ENCODE data around the gene USP48. TPM values are rescaled to one million over a fixed set of nuclear protein-coding genes. Genes with fewer than 3 reads are reported as not detected.

USP48 gene
- total and polyA plus RNA-seq, 2 of the 4 experiments (the other 2 are of a cell fraction): 24.7 to 25.0 TPM

- Histone ChIP-seq H2BK15ac (ENCODE audit: low read depth, low read length) (no peak overlapping the region), H3K18ac (ENCODE audit: low read depth, low read length) (no peak overlapping the region), H3K14ac (replicated peaks; ENCODE audit: low read depth, low read length) (no peak overlapping the region), H3K4me1 (ENCODE audit: control insufficient read depth, insufficient read depth, low read length) (no peaks in the 10 kb centered on the region), H2AK5ac (ENCODE audit: low read depth, low read length) (no peak overlapping the region), H3K9me3 (ENCODE audit: control insufficient read depth, insufficient read depth, low read length) (peaks cover 8% of the 10 kb centered on the region), H4K8ac (ENCODE audit: low read depth in 2 of 2, low read length in 2 of 2) (no peak overlapping the region), H3K9me1 (ENCODE audit: insufficient read depth, low read length) (no peaks in the 10 kb centered on the region), H3K56ac (ENCODE audit: extremely low read depth, insufficient read depth, low read length) (no peak overlapping the region), H3K27ac (ENCODE audit: insufficient read depth, low read length) (no peak overlapping the region), H3K4me2 (ENCODE audit: low read depth, low read length) (no peak overlapping the region), H3K79me1 (ENCODE audit: low read depth in 1 of 2, low read length in 2 of 2) (no peaks in the 10 kb centered on the region), H4K5ac (ENCODE audit: low read depth, low read length) (no peak overlapping the region), H3K4me3 (ENCODE audit: insufficient read depth, low read depth, low read length) (no peak overlapping the region), H2AFZ (replicated peaks; ENCODE audit: low read length, poor library complexity) (no peak overlapping the region), H2BK5ac (ENCODE audit: low read depth, low read length, poor library complexity, severe bottlenecking) (no peak overlapping the region), H3K9ac (ENCODE audit: low read depth, low read length) (no peak overlapping the region), H3K4ac (ENCODE audit: low read depth, low read length) (no peak overlapping the region), H2AK9ac (replicated peaks; ENCODE audit: low read depth, low read length, poor library complexity) (no peak overlapping the region), H4K20me1 (ENCODE audit: insufficient read depth, low read length) (no peaks in the 10 kb centered on the region), H3K36me3 (ENCODE audit: control insufficient read depth, insufficient read depth, low read length) (no peaks in the 10 kb centered on the region), H3K23ac (ENCODE audit: low read depth, low read length) (no peak overlapping the region), H3K27me3 (ENCODE audit: control insufficient read depth, insufficient read depth, low read length) (no peaks in the 10 kb centered on the region; the same call in none of the 2 replicates), H4K91ac (ENCODE audit: insufficient read depth, low read depth, low read length) (no peak overlapping the region), H2BK20ac (ENCODE audit: low read depth, low read length) (no peak overlapping the region), H2BK120ac (ENCODE audit: low read depth, low read length) (no peak overlapping the region)
- DNase-seq: no peak
- no TSS peak for BruUV-seq (replicated peaks)
- dilution Hi-C loops (cut with HindIII; ENCODE audit: low sequenced_read_pairs, unreplicated experiment): no loop called here
- TF ChIP-seq SMC3 (IDR thresholded peaks at IDR 0.05; ENCODE audit: low read depth, low read length) (no peak), POLR2A (IDR thresholded peaks at IDR 0.05; ENCODE audit: low read depth, low read length) (no peak), MXI1 (IDR thresholded peaks at IDR 0.05; ENCODE audit: borderline replicate concordance, low read depth, low read length) (no peak), RAD21 (IDR thresholded peaks at IDR 0.05; ENCODE audit: low read length) (no peak), MAFK (IDR thresholded peaks at IDR 0.05; ENCODE audit: low read depth, low read length) (no peak), CEBPB (IDR thresholded peaks at IDR 0.05; ENCODE audit: low read depth, low read length) (no peak), MAZ (IDR thresholded peaks at IDR 0.05; ENCODE audit: borderline replicate concordance, low read depth, low read length) (no peak), RFX5 (IDR thresholded peaks at IDR 0.05; ENCODE audit: low read depth, low read length) (no peak), CHD1 (IDR thresholded peaks at IDR 0.05; ENCODE audit: low read depth, low read length) (no peak), RCOR1 (IDR thresholded peaks at IDR 0.05; ENCODE audit: insufficient replicate concordance, low read length) (no peak)
- TF ChIP-seq, protein P1, sequence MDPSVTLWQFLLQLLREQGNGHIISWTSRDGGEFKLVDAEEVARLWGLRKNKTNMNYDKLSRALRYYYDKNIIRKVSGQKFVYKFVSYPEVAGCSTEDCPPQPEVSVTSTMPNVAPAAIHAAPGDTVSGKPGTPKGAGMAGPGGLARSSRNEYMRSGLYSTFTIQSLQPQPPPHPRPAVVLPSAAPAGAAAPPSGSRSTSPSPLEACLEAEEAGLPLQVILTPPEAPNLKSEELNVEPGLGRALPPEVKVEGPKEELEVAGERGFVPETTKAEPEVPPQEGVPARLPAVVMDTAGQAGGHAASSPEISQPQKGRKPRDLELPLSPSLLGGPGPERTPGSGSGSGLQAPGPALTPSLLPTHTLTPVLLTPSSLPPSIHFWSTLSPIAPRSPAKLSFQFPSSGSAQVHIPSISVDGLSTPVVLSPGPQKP (IDR thresholded peaks at IDR 0.05; ENCODE audit: borderline replicate concordance, low read depth, low read length): no peak
- TF ChIP-seq, protein P2, sequence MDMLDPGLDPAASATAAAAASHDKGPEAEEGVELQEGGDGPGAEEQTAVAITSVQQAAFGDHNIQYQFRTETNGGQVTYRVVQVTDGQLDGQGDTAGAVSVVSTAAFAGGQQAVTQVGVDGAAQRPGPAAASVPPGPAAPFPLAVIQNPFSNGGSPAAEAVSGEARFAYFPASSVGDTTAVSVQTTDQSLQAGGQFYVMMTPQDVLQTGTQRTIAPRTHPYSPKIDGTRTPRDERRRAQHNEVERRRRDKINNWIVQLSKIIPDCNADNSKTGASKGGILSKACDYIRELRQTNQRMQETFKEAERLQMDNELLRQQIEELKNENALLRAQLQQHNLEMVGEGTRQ (IDR thresholded peaks at IDR 0.05; ENCODE audit: low read depth, low read length): no peak
- CTCF ChIA-PET: no interaction called here
- in situ Hi-C loops (cut with MboI; ENCODE audit: low sequenced_read_pairs): no loop called here
- POLR2A ChIA-PET (ENCODE audit: unreplicated experiment): no interaction called here
- WGBS, 2 experiments (ENCODE audit: extremely low coverage in 2 of 2, insufficient read length in 1 of 2): 0% methylated on average over 1 of the region's 6 CpGs; no CpG with 5 or more reads in 1 of the 2 experiments
- intact Hi-C loops (cut with micrococcal nuclease): no loop called here
- ATAC-seq (ENCODE audit: low read depth): no peak
Measured at GRCh38 chr1:21795075-21795474, 12.1 kb upstream of the USP48 start.

Data from IMR-90 (cell line).